ENCODE data around the gene LPP.

DNA sequence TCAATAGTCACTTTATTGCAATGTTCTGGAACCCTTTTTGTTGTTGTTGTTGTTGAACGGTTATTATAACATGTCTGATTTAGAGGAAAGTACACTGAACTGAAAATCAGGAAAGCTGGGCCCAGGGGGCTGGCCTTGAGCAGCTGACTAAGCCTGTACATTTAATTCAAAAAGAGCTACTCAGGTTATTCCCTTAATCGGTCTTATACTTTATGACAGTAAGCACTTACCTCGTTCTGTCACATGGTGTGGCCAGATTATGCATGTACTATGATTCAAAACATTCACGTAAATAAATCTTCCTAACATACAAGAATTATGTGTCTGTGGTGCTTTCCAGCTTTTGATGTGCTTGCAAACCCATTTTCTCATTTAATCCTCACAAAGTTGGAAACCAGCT is 635.3 kb downstream of the LPP start:
- no peak for TF ChIP-seq SP1 (IDR thresholded peaks at IDR 0.05)
- no peak for TF ChIP-seq NFRKB (IDR thresholded peaks at IDR 0.05)
